Measurements from ENCODE around the gene GAS7. TPM values are rescaled to one million over a fixed set of nuclear protein-coding genes. Genes with fewer than 3 reads are reported as not detected.
A peak's percentile ranks its signal among the peaks of the same experiment; 100 is the strongest.

GAS7 gene
- total and polyA plus RNA-seq, 12 donors: 3.6 to 54.9 (median 28.0) TPM

DNA sequence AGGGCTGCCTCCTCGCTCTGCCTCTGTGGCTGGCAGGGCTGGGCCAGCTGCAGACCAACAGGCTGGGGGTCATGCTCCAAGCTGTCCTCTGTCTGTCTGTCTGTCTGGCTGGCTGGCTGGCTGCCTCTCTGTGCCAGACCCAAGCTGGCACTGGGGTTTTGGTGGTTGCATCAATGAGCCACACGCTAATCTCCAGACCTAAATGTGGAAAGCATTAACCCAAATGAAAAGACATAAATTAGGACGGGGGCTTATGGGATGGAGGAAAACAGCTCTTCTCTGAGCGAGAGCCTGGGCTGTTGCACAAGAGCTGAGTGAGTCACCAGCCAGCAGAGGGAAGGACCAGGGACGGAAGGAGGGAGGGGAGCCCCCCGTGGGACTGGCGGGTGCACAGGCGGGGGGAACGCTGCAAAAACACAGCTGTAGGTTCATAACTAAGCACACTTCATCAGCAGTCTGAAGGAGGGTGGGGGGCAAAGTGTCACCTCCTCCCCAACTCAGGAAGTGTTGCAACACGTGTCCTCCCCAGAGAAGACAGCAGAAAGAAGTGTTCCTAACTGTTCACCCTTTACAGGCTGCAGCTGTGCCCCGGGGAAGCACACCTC is 83.4 kb downstream of the GAS7 start:
- intact Hi-C loops (cut with DNase I): no loop called here
- H3K4me1 ChIP-seq (replicated peaks in 1 of 2): peaks cover 20 to 46% of the 10 kb centered on the region in 2 donors

DNA sequence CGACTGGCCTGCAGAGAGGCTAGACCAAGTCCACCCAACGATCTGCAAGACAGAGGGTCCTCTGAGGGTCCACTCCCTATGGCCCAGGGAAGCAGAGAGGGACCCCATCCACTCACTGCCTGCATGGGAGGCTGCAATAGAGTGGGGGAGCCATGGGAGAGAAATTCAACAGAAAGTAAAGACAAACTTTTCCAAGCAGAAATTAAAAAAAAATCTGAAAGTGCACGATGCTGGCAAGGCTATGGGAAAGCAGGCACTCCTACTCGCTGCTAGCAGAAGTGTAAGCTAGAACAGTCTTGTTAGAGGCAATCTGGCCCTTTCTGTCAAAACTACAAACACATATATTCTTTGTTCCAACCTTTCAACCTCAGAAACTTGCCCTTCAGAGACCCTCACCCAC is 85.4 kb downstream of the GAS7 start:
- WGBS, 4 donors: 67 to 72% (median 70%) methylated on average over 4 of the region's 4 CpGs
- peak overlapping the region in 1 of 5 donors; percentile 92 for H3K27ac ChIP-seq
- TF ChIP-seq, protein P1, sequence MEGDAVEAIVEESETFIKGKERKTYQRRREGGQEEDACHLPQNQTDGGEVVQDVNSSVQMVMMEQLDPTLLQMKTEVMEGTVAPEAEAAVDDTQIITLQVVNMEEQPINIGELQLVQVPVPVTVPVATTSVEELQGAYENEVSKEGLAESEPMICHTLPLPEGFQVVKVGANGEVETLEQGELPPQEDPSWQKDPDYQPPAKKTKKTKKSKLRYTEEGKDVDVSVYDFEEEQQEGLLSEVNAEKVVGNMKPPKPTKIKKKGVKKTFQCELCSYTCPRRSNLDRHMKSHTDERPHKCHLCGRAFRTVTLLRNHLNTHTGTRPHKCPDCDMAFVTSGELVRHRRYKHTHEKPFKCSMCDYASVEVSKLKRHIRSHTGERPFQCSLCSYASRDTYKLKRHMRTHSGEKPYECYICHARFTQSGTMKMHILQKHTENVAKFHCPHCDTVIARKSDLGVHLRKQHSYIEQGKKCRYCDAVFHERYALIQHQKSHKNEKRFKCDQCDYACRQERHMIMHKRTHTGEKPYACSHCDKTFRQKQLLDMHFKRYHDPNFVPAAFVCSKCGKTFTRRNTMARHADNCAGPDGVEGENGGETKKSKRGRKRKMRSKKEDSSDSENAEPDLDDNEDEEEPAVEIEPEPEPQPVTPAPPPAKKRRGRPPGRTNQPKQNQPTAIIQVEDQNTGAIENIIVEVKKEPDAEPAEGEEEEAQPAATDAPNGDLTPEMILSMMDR (IDR thresholded peaks at IDR 0.05): no peak
- TF ChIP-seq POLR2A (IDR thresholded peaks at IDR 0.05): no peak
- peaks cover 20 to 43% of the 10 kb centered on the region in 2 donors for H3K4me1 ChIP-seq (replicated peaks in 1 of 2)
- intact Hi-C loops (cut with DNase I): no loop called here
- no peaks in the 10 kb centered on the region for H3K9me3 ChIP-seq (replicated peaks in 1 of 3)
- H3K4me3 ChIP-seq: no peak overlapping the region
- no peaks in the 10 kb centered on the region for H3K36me3 ChIP-seq (replicated peaks in 1 of 2)
- no peaks in the 10 kb centered on the region for H3K27me3 ChIP-seq
- DNase-seq: no peak

More for the DNA sequence above, 83.4 kb downstream of the GAS7 start:
- peak overlapping the region in 1 of 4 donors; percentile 17 for H3K4me3 ChIP-seq
- no peaks in the 10 kb centered on the region for H3K27me3 ChIP-seq
- peak overlapping the region; percentile 41 to 93 (median 73) for H3K27ac ChIP-seq
- no peaks in the 10 kb centered on the region for H3K9me3 ChIP-seq (replicated peaks in 1 of 3)
- peak; percentile 89 to 97 (median 94) for DNase-seq
- TF ChIP-seq POLR2A (IDR thresholded peaks at IDR 0.05): no peak
- TF ChIP-seq, protein P1 (IDR thresholded peaks at IDR 0.05): no peak
- WGBS, 4 donors: 3 to 6% (median 4%) methylated on average over 11 of the region's 11 CpGs
- no peaks in the 10 kb centered on the region for H3K36me3 ChIP-seq (replicated peaks in 1 of 2)

DNA sequence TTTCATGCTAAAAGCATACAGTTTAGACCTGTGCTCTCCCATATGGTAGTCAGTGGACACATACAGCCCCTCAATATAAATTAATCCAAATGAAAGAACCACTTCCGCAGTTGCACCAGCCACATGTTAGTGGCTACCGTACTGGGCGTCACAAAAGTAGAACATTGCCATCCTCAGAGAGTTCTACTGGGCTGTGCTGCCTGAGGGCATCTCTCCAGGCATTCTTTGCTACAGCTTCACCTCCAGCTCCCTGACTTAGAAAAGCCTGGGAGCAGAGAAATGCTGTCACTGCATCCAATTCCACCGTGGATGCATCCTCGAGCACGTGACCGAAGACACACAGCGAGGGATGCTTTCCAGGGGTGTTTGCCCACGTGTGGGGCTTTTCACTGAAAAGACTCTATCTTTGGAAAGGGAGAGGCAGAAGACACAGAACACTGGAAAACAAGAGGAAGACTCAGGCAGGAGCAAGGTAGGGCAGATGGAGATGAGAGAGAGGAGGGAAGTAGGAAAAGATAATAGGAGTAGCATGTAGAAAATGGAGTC is 86.4 kb downstream of the GAS7 start:
- H3K36me3 ChIP-seq (replicated peaks in 1 of 2): no peaks in the 10 kb centered on the region
- no peaks in the 10 kb centered on the region for H3K9me3 ChIP-seq (replicated peaks in 1 of 3)
- 82 to 89% (median 85%) methylated on average over 9 of the region's 9 CpGs for WGBS, 4 donors
- H3K27me3 ChIP-seq: no peaks in the 10 kb centered on the region
- no peak for DNase-seq
- H3K4me3 ChIP-seq: no peak overlapping the region
- H3K27ac ChIP-seq: peak overlapping the region in 1 of 5 donors; percentile 8
- intact Hi-C loops (cut with DNase I): no loop called here
- peaks cover 20 to 37% of the 10 kb centered on the region in 2 donors for H3K4me1 ChIP-seq (replicated peaks in 1 of 2)
- no peak for TF ChIP-seq POLR2A (IDR thresholded peaks at IDR 0.05)
- TF ChIP-seq, protein P1 (IDR thresholded peaks at IDR 0.05): no peak

DNA sequence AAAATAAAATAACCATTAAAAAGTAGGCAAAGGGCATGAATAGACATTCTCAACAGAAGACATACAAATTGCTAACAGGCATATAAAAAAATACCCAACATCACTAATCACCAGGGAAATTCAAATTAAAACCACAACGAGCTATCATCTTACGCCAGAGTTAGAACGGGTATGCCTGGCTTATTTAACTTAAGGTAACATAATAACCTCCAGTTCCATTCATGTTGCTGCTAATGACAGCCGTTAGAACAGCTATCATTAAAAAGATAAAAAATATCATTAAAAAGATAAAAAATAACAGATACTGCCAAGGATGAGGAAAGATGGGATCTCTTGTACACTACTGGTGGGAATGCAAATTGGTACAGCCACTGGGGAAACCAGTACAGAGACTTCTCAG is 89.3 kb downstream of the GAS7 start:
- Histone ChIP-seq H3K27me3 (no peaks in the 10 kb centered on the region), H3K9me3 (replicated peaks in 1 of 3) (no peaks in the 10 kb centered on the region), H3K4me3 (no peak overlapping the region), H3K27ac (no peak overlapping the region), H3K4me1 (replicated peaks in 1 of 2) (peaks cover 2 to 21% of the 10 kb centered on the region in 2 donors), H3K36me3 (replicated peaks in 1 of 2) (no peaks in the 10 kb centered on the region)
- TF ChIP-seq, protein P1 (IDR thresholded peaks at IDR 0.05): no peak
- no peak for TF ChIP-seq POLR2A (IDR thresholded peaks at IDR 0.05)
- intact Hi-C loops (cut with DNase I): no loop called here
- 72 to 80% (median 75%) methylated on average over 4 of the region's 4 CpGs for WGBS, 4 donors
- no peak for DNase-seq
